GM21528 (cell line): ENCODE data around the gene DNAJB1.
A peak's percentile ranks its signal among the peaks of the same experiment; 100 is the strongest.
"Not testable (repeated sequence)": the region's sequence is repeated elsewhere in the genome, so short reads cannot be mapped to it uniquely, and the experiment has no call there.

Experiments
- ATAC-seq: cut with Tn5 transposase; IDR thresholded peaks from one replicate; pipeline ENCODE4 v1.9.1; 2021; ENCODE audit warnings: mild to moderate bottlenecking, moderate library complexity; ENCODE audit not compliant: unreplicated experiment, low FRiP score

The DNAJB1 gene

GRCh38 chr19:14517840-14518505 is at the start of gene DNAJB1:
TSS of gene DNAJB1 (minus strand) at chr19:14518397. CDS start at chr19:14518349, 48 bp downstream.
- peak; percentile 59 for ATAC-seq

GRCh38 chr19:14567079-14567478 is 48.9 kb upstream of the DNAJB1 start:
- no peak for ATAC-seq

GRCh38 chr19:14566712-14567077 is 48.5 kb upstream of the DNAJB1 start:
- no peak for ATAC-seq

- no peak for ATAC-seq
These were observed 47.8 kb upstream of the DNAJB1 start for GRCh38 chr19:14565765-14566711.

GRCh38 chr19:14565298-14565679 is 47.1 kb upstream of the DNAJB1 start:
- ATAC-seq, result no peak

- not testable (repeated sequence) for ATAC-seq
These were observed 46.6 kb upstream of the DNAJB1 start for GRCh38 chr19:14564652-14565297.

GRCh38 chr19:14563989-14564651 is 45.9 kb upstream of the DNAJB1 start:
- no peak for ATAC-seq

- no peak for ATAC-seq
These were observed 45.4 kb upstream of the DNAJB1 start for GRCh38 chr19:14563590-14563926.

- no peak for ATAC-seq
These were observed 44.7 kb upstream of the DNAJB1 start for GRCh38 chr19:14562660-14563589.

- no peak for ATAC-seq
These were observed 43.7 kb upstream of the DNAJB1 start for GRCh38 chr19:14561847-14562351.

GRCh38 chr19:14561249-14561648 is 43.1 kb upstream of the DNAJB1 start:
- no peak for ATAC-seq

GRCh38 chr19:14560776-14561108 is 42.5 kb upstream of the DNAJB1 start:
- ATAC-seq, result no peak

GRCh38 chr19:14559916-14560775 is 41.9 kb upstream of the DNAJB1 start:
- no peak for ATAC-seq

- no peak for ATAC-seq
These were observed 40.3 kb upstream of the DNAJB1 start for GRCh38 chr19:14558370-14559066.

- ATAC-seq, result no peak
These were observed 38.5 kb upstream of the DNAJB1 start for GRCh38 chr19:14556662-14557188.

GRCh38 chr19:14555918-14556661 is 37.9 kb upstream of the DNAJB1 start:
- ATAC-seq, result no peak

- no peak for ATAC-seq
These were observed 36.2 kb upstream of the DNAJB1 start for GRCh38 chr19:14554382-14554812.
